A549 (cell line): ENCODE data around the gene CCDC12.

ENCODE experiments used
- TF ChIP-seq, protein P1 (sequence below): fragments of >200 bp; sonication (Bioruptor Twin); formaldehyde crosslinking; IDR thresholded peaks from 3 replicates; pipeline ENCODE4 v1.5.1; 2016
- TF ChIP-seq, protein P2 (sequence below): fragments of 450-650 bp; IDR thresholded peaks from 2 replicates; pipeline ENCODE4 v1.6.1; 2014; ENCODE audit warnings: antibody characterized with exemption

DNA sequence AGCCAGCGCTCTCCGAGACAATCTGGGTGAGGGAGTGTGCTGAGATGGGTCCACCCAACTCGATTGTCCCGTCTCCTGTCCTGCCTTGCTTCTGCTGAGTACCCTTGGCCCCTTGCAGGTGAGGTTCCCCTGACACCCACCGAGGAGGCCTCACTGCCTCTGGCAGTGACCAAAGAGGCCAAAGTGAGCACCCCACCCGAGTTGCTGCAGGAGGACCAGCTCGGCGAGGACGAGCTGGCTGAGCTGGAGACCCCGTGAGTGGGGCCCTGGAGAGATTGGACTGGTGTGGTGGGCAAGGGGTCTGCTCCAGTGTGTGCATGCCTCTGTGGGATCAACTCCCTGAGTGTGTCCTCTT lies 26.5 kb upstream of the CCDC12 start:
- TF ChIP-seq, protein P1, sequence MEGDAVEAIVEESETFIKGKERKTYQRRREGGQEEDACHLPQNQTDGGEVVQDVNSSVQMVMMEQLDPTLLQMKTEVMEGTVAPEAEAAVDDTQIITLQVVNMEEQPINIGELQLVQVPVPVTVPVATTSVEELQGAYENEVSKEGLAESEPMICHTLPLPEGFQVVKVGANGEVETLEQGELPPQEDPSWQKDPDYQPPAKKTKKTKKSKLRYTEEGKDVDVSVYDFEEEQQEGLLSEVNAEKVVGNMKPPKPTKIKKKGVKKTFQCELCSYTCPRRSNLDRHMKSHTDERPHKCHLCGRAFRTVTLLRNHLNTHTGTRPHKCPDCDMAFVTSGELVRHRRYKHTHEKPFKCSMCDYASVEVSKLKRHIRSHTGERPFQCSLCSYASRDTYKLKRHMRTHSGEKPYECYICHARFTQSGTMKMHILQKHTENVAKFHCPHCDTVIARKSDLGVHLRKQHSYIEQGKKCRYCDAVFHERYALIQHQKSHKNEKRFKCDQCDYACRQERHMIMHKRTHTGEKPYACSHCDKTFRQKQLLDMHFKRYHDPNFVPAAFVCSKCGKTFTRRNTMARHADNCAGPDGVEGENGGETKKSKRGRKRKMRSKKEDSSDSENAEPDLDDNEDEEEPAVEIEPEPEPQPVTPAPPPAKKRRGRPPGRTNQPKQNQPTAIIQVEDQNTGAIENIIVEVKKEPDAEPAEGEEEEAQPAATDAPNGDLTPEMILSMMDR: no peak
- TF ChIP-seq, protein P2, sequence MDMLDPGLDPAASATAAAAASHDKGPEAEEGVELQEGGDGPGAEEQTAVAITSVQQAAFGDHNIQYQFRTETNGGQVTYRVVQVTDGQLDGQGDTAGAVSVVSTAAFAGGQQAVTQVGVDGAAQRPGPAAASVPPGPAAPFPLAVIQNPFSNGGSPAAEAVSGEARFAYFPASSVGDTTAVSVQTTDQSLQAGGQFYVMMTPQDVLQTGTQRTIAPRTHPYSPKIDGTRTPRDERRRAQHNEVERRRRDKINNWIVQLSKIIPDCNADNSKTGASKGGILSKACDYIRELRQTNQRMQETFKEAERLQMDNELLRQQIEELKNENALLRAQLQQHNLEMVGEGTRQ: no peak
